ENCODE data around the gene ITGA4. TPM values are rescaled to one million over a fixed set of nuclear protein-coding genes. Genes with fewer than 3 reads are reported as not detected.

Gene ITGA4
- total and polyA plus RNA-seq, 7 donors: 1.8 to 15.6 (median 11.4) TPM

DNA sequence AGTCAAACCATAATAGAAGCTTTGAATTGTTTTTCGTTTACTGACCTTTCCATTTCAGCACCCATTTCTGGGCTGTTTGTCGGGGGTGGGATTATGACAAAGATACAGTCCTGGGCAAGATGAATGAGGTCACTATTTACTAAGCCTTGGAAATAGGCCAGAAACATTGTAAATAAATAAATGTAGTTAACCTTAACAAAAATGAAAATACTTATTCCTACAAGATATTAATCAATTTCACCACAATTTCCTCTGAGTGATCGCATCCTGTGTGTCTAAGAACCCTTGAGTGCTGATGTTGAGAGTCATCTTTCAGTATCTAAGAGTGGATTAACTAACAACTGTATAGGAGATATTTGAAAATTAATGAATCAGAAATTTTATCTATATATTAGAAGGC is 14.0 kb downstream of the ITGA4 start:
- Histone ChIP-seq H3K4me1 (no peaks in the 10 kb centered on the region), H3K36me3 (no peaks in the 10 kb centered on the region), H3K27ac (no peak overlapping the region), H3K27me3 (no peaks in the 10 kb centered on the region), H3K9me3 (no peaks in the 10 kb centered on the region), H3K4me3 (no peak overlapping the region)
- 70 to 79% methylated on average over 3 of the region's 3 CpGs for WGBS, 2 donors
- intact Hi-C loops (cut with DNase I): no loop called here
- no peak for DNase-seq
- TF ChIP-seq POLR2AphosphoS5 (IDR thresholded peaks at IDR 0.05) (no peak), EP300 (IDR thresholded peaks at IDR 0.05) (no peak), POLR2A (IDR thresholded peaks at IDR 0.05) (no peak)
- TF ChIP-seq, protein P1, sequence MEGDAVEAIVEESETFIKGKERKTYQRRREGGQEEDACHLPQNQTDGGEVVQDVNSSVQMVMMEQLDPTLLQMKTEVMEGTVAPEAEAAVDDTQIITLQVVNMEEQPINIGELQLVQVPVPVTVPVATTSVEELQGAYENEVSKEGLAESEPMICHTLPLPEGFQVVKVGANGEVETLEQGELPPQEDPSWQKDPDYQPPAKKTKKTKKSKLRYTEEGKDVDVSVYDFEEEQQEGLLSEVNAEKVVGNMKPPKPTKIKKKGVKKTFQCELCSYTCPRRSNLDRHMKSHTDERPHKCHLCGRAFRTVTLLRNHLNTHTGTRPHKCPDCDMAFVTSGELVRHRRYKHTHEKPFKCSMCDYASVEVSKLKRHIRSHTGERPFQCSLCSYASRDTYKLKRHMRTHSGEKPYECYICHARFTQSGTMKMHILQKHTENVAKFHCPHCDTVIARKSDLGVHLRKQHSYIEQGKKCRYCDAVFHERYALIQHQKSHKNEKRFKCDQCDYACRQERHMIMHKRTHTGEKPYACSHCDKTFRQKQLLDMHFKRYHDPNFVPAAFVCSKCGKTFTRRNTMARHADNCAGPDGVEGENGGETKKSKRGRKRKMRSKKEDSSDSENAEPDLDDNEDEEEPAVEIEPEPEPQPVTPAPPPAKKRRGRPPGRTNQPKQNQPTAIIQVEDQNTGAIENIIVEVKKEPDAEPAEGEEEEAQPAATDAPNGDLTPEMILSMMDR (IDR thresholded peaks at IDR 0.05): no peak

DNA sequence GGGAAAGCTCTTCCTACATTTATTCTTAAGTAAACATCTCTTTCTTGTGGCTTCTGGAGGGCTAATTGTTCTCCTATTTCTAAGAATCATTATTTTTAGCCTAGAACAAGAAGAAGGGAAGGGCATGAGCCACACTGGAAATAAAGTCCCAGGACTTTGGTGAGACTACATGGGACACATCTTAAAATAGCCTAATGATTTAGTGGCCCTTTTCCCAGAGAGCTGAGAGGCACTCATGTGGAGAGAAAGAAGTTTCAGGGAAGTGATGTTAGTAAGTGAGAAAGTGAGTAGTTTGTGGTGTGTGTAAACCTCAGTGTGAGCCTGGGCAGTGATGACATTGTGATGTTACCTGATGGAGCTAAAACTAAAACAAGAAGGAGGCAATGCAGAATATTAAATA is 14.6 kb downstream of the ITGA4 start:
- Histone ChIP-seq H3K27me3 (no peaks in the 10 kb centered on the region), H3K27ac (no peak overlapping the region), H3K4me3 (no peak overlapping the region), H3K4me1 (no peaks in the 10 kb centered on the region), H3K9me3 (no peaks in the 10 kb centered on the region), H3K36me3 (no peaks in the 10 kb centered on the region)
- no peak for DNase-seq
- intact Hi-C loops (cut with DNase I): no loop called here
- no peak for TF ChIP-seq EP300 (IDR thresholded peaks at IDR 0.05)

DNA sequence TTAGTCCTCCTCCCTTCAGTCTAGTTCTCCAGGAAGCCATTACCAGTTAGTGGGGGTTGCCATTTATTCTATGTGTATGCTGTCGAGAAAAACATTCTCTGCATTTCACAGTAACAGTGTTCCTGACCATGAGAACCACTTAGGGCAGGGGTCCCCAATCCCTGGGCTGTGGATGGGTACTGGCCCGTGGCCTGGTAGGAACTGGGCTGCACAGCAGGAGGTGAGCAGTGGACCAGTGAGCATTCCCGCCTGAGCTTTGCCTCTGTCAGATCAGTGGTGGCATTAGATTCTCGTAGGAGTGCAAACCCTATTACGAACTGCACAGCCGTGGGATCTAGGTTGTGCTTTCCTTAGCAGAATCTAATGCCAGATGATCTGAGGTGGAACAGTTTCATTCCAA is 15.8 kb downstream of the ITGA4 start:
- 87 to 91% methylated on average over 6 of the region's 6 CpGs for WGBS, 2 donors
- intact Hi-C loops (cut with DNase I): no loop called here
- no peak overlapping the region for H3K4me3 ChIP-seq
- H3K36me3 ChIP-seq: no peaks in the 10 kb centered on the region
- H3K27me3 ChIP-seq: no peaks in the 10 kb centered on the region
- no peak overlapping the region for H3K27ac ChIP-seq
- H3K4me1 ChIP-seq: no peaks in the 10 kb centered on the region
- no peaks in the 10 kb centered on the region for H3K9me3 ChIP-seq
- TF ChIP-seq POLR2AphosphoS5 (IDR thresholded peaks at IDR 0.05) (no peak), POLR2A (IDR thresholded peaks at IDR 0.05) (no peak), EP300 (IDR thresholded peaks at IDR 0.05) (no peak)
- TF ChIP-seq, protein P1 (IDR thresholded peaks at IDR 0.05): no peak
- no peak for DNase-seq

DNA sequence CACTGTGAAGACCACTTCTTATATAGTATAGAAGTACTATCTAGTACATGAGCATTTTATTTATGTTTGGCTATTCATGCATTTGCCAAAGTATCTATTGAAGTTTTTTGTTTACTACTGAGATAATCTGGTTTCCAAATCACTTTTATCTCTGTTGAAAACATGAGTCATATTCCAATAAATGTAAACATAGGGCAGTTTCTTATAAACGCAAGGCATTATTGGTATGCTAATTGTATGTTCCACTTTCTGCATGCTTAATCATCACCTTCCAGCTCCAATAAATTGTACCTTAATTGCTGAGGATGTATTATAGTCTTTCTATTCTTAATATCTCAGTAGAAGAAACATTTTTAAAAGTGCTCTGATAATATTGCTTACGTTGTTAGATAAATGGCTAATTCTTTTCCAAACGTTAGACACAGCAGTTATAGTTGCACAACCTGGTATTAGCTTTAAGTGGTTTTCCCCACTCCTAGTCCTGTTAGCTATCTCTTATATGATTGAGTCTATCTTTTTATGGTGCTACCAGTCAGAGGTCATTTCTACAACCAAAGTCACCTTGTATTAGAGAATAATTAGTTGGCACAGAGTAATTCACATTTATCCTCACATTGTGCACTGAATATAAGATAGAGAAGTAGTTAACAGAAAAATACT is 17.2 kb downstream of the ITGA4 start:
- TF ChIP-seq EP300 (IDR thresholded peaks at IDR 0.05) (no peak), POLR2AphosphoS5 (IDR thresholded peaks at IDR 0.05) (no peak), POLR2A (IDR thresholded peaks at IDR 0.05) (no peak)
- TF ChIP-seq, protein P1 (IDR thresholded peaks at IDR 0.05): no peak
- no peak overlapping the region for H3K27ac ChIP-seq
- intact Hi-C loops (cut with DNase I): no loop called here

DNA sequence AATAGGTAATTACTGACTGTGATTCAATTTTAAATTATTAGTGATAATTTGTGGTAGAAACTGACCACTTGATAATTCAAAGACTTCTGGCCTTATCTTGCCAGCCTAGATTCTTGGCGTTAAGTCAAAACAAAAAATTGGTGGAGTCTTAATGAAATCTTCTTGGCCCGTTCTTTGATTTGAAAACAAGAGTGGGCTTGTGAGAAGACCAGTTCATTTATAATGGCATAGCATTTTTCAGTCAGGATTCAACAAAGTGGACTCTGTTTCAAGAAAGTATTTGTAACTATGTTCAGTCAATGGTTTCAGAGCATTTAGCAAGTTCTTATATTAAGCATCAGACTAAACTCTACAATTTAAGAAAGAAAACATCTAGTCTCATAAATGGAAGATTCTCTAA is 26.0 kb downstream of the ITGA4 start:
- Histone ChIP-seq H3K27me3 (no peaks in the 10 kb centered on the region), H3K27ac (no peak overlapping the region), H3K36me3 (no peaks in the 10 kb centered on the region), H3K4me1 (no peaks in the 10 kb centered on the region), H3K9me3 (no peaks in the 10 kb centered on the region), H3K4me3 (no peak overlapping the region)
- intact Hi-C loops (cut with DNase I): no loop called here
- WGBS, 2 donors: 94% methylated on average over 2 of the region's 2 CpGs
- DNase-seq: no peak
- TF ChIP-seq POLR2A (IDR thresholded peaks at IDR 0.05) (no peak), EP300 (IDR thresholded peaks at IDR 0.05) (no peak), POLR2AphosphoS5 (IDR thresholded peaks at IDR 0.05) (no peak)
- TF ChIP-seq, protein P1 (IDR thresholded peaks at IDR 0.05): no peak

More for the DNA sequence above, 17.2 kb downstream of the ITGA4 start:
- Histone ChIP-seq H3K36me3 (no peaks in the 10 kb centered on the region), H3K4me3 (no peak overlapping the region), H3K27me3 (no peaks in the 10 kb centered on the region), H3K9me3 (no peaks in the 10 kb centered on the region), H3K4me1 (no peaks in the 10 kb centered on the region)
- WGBS, 2 donors: 46 to 67% methylated on average over 3 of the region's 3 CpGs
- DNase-seq: no peak

Data from sigmoid colon (tissue), 7 donors.